C4-2B (cell line): ENCODE results near the gene CLSTN2.

ENCODE experiments used
- ZFX ChIP-seq: fragments of 450-650 bp; IDR thresholded peaks from 2 replicates; pipeline ENCODE4 v1.6.1; 2017
- TF ChIP-seq, protein P1 (sequence below): fragments of 450-650 bp; conservative IDR thresholded peaks from 2 replicates; pipeline ENCODE4 v1.5.1; 2017; ENCODE audit warnings: mild to moderate bottlenecking

DNA sequence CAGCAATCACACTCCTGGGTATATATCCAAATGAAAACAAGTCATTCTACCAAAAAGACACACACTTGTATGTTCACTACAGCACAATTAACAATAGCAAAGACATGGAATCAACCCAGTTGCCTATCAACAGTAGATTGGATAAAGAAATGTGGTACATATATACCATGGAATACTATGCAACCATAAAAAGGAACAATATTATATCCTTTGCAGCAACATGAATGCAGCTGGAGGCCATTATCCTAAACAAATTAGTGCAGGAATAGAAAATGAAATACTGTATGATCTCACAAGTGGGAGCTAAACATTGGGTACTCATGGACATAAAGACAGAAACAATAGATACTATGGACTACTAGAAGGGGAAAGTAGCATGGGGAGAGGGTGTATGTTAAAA is 224.7 kb downstream of the CLSTN2 start:
- TF ChIP-seq, protein P1, sequence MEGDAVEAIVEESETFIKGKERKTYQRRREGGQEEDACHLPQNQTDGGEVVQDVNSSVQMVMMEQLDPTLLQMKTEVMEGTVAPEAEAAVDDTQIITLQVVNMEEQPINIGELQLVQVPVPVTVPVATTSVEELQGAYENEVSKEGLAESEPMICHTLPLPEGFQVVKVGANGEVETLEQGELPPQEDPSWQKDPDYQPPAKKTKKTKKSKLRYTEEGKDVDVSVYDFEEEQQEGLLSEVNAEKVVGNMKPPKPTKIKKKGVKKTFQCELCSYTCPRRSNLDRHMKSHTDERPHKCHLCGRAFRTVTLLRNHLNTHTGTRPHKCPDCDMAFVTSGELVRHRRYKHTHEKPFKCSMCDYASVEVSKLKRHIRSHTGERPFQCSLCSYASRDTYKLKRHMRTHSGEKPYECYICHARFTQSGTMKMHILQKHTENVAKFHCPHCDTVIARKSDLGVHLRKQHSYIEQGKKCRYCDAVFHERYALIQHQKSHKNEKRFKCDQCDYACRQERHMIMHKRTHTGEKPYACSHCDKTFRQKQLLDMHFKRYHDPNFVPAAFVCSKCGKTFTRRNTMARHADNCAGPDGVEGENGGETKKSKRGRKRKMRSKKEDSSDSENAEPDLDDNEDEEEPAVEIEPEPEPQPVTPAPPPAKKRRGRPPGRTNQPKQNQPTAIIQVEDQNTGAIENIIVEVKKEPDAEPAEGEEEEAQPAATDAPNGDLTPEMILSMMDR: no peak
- no peak for TF ChIP-seq ZFX
